Transverse colon (tissue), 4 donors: ENCODE results near the gene CADM1.

Experiments
- EP300 ChIP-seq: sonication (generic); formaldehyde crosslinking; IDR thresholded peaks from one replicate; pipeline ENCODE4 v1.6.1; 2017; ENCODE audit warnings: antibody characterized with exemption, low read depth
- POLR2AphosphoS5 ChIP-seq, 3 donors: sonication (generic); formaldehyde crosslinking; IDR thresholded peaks; one replicate each; pipeline ENCODE4 v1.6.1; 2016; ENCODE audit warnings: antibody characterized with exemption in 3 of 3
- TF ChIP-seq, protein P1 (sequence below), 5 experiments: fragments of 200-600 bp in 3 of 5; fragments of 450-650 bp in 2 of 5; sonication (generic) in 3 of 5; IDR thresholded peaks; 1 replicate in 2 of 5; 2 replicates in 3 of 5; pipeline ENCODE4 v1.5.1; 2016 to 2017; ENCODE audit warnings: antibody characterized with exemption in 5 of 5, inconsistent platforms in 3 of 5, mild to moderate bottlenecking in 2 of 5, moderate library complexity in 1 of 5

DNA sequence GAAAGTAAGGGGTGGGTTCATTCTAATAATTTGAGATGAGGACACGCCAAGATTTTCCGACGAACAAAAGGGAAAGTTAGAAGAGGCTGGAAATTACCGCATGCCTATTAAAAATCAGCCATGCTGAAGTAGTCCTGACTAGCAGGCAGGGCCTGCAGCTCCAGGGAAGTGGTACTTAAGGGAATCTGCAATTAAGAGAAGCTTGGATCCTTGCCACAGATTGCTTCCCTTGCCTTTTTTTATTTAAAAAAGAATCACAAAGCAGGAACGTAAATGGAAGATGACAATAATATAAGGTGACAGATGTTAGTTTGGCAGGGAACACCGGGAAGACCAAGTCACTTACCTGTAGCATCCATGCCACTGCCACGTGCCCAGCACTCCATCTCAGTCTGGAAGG, 359.3 kb downstream of the CADM1 start:
- TF ChIP-seq, protein P1, sequence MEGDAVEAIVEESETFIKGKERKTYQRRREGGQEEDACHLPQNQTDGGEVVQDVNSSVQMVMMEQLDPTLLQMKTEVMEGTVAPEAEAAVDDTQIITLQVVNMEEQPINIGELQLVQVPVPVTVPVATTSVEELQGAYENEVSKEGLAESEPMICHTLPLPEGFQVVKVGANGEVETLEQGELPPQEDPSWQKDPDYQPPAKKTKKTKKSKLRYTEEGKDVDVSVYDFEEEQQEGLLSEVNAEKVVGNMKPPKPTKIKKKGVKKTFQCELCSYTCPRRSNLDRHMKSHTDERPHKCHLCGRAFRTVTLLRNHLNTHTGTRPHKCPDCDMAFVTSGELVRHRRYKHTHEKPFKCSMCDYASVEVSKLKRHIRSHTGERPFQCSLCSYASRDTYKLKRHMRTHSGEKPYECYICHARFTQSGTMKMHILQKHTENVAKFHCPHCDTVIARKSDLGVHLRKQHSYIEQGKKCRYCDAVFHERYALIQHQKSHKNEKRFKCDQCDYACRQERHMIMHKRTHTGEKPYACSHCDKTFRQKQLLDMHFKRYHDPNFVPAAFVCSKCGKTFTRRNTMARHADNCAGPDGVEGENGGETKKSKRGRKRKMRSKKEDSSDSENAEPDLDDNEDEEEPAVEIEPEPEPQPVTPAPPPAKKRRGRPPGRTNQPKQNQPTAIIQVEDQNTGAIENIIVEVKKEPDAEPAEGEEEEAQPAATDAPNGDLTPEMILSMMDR (IDR thresholded peaks at IDR 0.05): no peak
- no peak for TF ChIP-seq POLR2AphosphoS5 (IDR thresholded peaks at IDR 0.05)
- no peak for TF ChIP-seq EP300
